Measurements from ENCODE around the gene NQO1.

- TF ChIP-seq ZNF274 (IDR thresholded peaks at IDR 0.05; ENCODE audit: borderline replicate concordance, extremely low read depth, low read length) = no peak
- TF ChIP-seq EP300 (IDR thresholded peaks at IDR 0.05; ENCODE audit: borderline replicate concordance in 1 of 2, low read depth in 2 of 2, low read length in 2 of 2) = no peak
- TF ChIP-seq GTF2F1 (IDR thresholded peaks at IDR 0.05; ENCODE audit: borderline replicate concordance, low read depth, low read length) = no peak
Measured at GRCh38 chr16:69701866-69702265, 24.5 kb downstream of the NQO1 start.

Data from H1 (cell line).